ENCODE results near the gene CLDN2. TPM values are rescaled to one million over a fixed set of nuclear protein-coding genes. Genes with fewer than 3 reads are reported as not detected.

CLDN2 gene
- total RNA-seq, 2 donors from 2014 or later = not detected

DNA sequence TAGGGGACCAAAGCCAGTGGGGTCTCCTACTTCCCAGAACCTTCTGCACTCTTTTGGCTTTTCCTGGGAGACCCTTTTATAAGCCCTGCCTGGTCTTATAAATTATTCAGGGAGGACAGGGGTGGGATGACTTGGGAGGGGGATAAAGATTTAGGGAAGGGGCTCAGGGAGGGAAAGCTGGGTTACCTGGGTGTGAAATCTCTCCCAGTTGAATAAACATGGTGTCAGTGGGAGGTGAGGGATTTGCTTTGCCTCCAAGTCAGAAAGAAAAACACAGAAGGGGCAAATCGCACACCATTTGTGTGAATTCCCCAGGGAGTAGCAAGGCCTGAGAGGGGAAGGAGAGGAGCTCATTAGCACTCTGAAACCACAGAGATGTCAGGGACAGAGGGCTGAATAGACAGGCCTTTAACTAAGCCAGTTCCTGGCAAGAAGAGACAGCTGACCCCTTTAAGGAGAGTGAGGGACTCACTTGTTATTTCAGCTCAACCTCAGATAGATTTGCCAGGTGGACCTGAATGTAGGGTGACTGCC, 16.8 kb upstream of the CLDN2 start, which contains the start of gene RIPPLY1:
RIPPLY1 (minus strand) TSS at position 51 of the 534 bp plus-strand sequence. CDS start 54 bp downstream, outside the sequence.
- Histone ChIP-seq H3K4me3 (ENCODE audit: low read length) (no peak within 1 kb of the TSS), H3K9ac (ENCODE audit: extremely low read depth, low read length, poor library complexity, severe bottlenecking) (no peak within 1 kb of the TSS), H3K27me3 (ENCODE audit: control insufficient read depth, insufficient read depth, low read length, poor library complexity, severe bottlenecking) (peaks cover 7% of the 10 kb centered on the region), H3K4me1 (ENCODE audit: control insufficient read depth, insufficient read depth, low read length) (peaks cover 5% of the 10 kb centered on the region), H3K27ac (ENCODE audit: low read depth, low read length) (no peak within 1 kb of the TSS), H3K9me3 (ENCODE audit: control insufficient read depth, low read length) (no peaks in the 10 kb centered on the region), H3K36me3 (ENCODE audit: control insufficient read depth, insufficient read depth, low read length) (no peaks in the 10 kb centered on the region)
- no peak within 1 kb of the TSS for H3K4me3 Mint-ChIP-seq
- peaks cover 72% of the 10 kb centered on the region for H3K9me3 Mint-ChIP-seq
- TF ChIP-seq, protein P1, sequence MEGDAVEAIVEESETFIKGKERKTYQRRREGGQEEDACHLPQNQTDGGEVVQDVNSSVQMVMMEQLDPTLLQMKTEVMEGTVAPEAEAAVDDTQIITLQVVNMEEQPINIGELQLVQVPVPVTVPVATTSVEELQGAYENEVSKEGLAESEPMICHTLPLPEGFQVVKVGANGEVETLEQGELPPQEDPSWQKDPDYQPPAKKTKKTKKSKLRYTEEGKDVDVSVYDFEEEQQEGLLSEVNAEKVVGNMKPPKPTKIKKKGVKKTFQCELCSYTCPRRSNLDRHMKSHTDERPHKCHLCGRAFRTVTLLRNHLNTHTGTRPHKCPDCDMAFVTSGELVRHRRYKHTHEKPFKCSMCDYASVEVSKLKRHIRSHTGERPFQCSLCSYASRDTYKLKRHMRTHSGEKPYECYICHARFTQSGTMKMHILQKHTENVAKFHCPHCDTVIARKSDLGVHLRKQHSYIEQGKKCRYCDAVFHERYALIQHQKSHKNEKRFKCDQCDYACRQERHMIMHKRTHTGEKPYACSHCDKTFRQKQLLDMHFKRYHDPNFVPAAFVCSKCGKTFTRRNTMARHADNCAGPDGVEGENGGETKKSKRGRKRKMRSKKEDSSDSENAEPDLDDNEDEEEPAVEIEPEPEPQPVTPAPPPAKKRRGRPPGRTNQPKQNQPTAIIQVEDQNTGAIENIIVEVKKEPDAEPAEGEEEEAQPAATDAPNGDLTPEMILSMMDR (conservative IDR thresholded peaks at IDR 0.05) = no peak
- 25% methylated on average over 1 of the region's 1 CpG; no CpG with 5 or more reads in 1 of the 2 experiments for WGBS, 2 experiments (ENCODE audit: insufficient coverage in 1 of 2, insufficient read length in 1 of 2)
- no peak for DNase-seq
- H3K27me3 Mint-ChIP-seq (ENCODE audit: insufficient read depth) = peaks cover 49% of the 10 kb centered on the region
- peaks cover 15% of the 10 kb centered on the region for H3K4me1 Mint-ChIP-seq
- H3K36me3 Mint-ChIP-seq (ENCODE audit: low read depth) = no peaks in the 10 kb centered on the region
- H3K27ac Mint-ChIP-seq = no peak within 1 kb of the TSS

DNA sequence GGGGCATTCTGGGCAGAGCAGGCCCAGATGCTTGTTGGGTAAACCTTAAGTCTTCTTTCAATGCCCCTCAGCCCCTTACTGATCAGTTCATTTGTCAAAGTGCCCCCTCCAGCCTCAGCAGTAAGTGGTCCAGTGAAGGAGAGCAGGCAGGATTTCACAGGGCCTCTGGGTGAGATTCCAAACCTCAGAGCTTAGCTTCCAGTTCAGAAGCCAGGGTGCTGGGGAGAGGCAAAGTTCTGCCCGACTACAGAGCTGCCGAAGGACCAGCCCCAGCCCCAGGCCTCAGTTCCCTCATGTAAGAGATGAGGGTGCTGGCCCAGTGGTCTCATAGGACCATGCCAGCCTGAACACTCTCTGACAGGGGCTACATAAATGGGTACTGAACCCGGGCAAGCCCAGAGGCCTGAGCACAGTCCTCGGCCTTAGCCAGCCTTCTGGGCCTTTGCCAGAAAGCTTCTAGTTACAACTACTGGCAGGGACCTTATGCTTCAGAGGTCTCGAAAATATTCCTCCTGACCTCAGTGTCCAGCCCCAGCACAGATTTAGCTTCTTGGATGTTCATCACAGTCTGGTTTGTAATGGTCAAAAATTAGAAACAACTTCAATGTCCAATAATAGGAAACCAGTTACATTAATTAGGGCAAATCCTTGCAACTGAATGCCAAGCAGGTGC, 16.2 kb upstream of the CLDN2 start:
- Mint-ChIP-seq H3K36me3 (ENCODE audit: low read depth) (no peaks in the 10 kb centered on the region), H3K27ac (no peak overlapping the region), H3K27me3 (ENCODE audit: insufficient read depth) (peaks cover 49% of the 10 kb centered on the region), H3K9me3 (peaks cover 71% of the 10 kb centered on the region), H3K4me1 (peaks cover 13% of the 10 kb centered on the region), H3K4me3 (no peak overlapping the region)
- H3K27me3 ChIP-seq (ENCODE audit: control insufficient read depth, insufficient read depth, low read length, poor library complexity, severe bottlenecking) = peaks cover 7% of the 10 kb centered on the region
- H3K4me1 ChIP-seq (ENCODE audit: control insufficient read depth, insufficient read depth, low read length) = peaks cover 5% of the 10 kb centered on the region
- H3K27ac ChIP-seq (ENCODE audit: low read depth, low read length) = no peak overlapping the region
- DNase-seq = no peak
- H3K36me3 ChIP-seq (ENCODE audit: control insufficient read depth, insufficient read depth, low read length) = no peaks in the 10 kb centered on the region
- TF ChIP-seq, protein P1 (conservative IDR thresholded peaks at IDR 0.05) = no peak
- H3K9ac ChIP-seq (ENCODE audit: extremely low read depth, low read length, poor library complexity, severe bottlenecking) = no peak overlapping the region
- WGBS, 2 experiments (ENCODE audit: insufficient coverage in 1 of 2, insufficient read length in 1 of 2) = 86 to 90% methylated on average over 2 to 5 of the region's 5 CpGs
- H3K9me3 ChIP-seq (ENCODE audit: control insufficient read depth, low read length) = no peaks in the 10 kb centered on the region
- no peak overlapping the region for H3K4me3 ChIP-seq (ENCODE audit: low read length)

DNA sequence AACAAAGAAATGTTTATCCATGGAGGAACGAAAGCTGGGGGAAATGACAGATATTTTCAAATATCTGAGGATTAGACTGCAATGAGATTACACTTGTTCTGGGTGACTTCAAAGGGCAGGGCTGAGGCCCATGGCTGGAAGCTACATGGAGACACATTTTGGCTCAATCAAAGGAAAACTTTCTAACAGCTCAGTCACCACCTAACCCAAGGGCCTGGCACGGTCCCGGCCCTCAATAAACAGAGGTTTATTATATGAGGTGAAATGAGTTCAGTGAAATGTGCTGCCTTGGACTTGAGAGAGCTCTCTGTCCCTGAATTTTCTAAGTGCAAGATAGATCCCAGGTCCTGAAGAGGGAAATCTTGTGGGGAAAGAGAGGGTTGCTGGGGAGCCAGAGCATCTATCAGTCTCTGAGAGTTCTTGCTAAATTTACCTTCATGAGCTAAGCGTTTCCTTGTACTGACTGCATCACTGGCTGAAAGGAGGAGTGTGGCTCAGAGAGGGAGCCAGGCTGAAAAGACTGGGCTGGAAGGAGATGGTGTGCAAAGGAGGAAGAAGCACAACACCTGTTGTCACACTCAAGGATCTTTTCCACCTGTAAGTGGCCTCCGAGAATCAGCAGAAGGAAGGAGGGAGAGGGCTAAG, 15.0 kb upstream of the CLDN2 start:
- Mint-ChIP-seq H3K36me3 (ENCODE audit: low read depth) (no peaks in the 10 kb centered on the region), H3K4me3 (no peak overlapping the region), H3K4me1 (peaks cover 11% of the 10 kb centered on the region), H3K27me3 (ENCODE audit: insufficient read depth) (peaks cover 45% of the 10 kb centered on the region), H3K9me3 (peaks cover 64% of the 10 kb centered on the region), H3K27ac (no peak overlapping the region)
- no peak for DNase-seq
- 94% methylated on average over 2 of the region's 5 CpGs; no CpG with 5 or more reads in 1 of the 2 experiments for WGBS, 2 experiments (ENCODE audit: insufficient coverage in 1 of 2, insufficient read length in 1 of 2)
- no peak overlapping the region for H3K27ac ChIP-seq (ENCODE audit: low read depth, low read length)
- H3K4me3 ChIP-seq (ENCODE audit: low read length) = no peak overlapping the region
- peaks cover 7% of the 10 kb centered on the region for H3K27me3 ChIP-seq (ENCODE audit: control insufficient read depth, insufficient read depth, low read length, poor library complexity, severe bottlenecking)
- H3K4me1 ChIP-seq (ENCODE audit: control insufficient read depth, insufficient read depth, low read length) = peaks cover 5% of the 10 kb centered on the region
- no peaks in the 10 kb centered on the region for H3K36me3 ChIP-seq (ENCODE audit: control insufficient read depth, insufficient read depth, low read length)
- TF ChIP-seq, protein P1 (conservative IDR thresholded peaks at IDR 0.05) = no peak
- H3K9ac ChIP-seq (ENCODE audit: extremely low read depth, low read length, poor library complexity, severe bottlenecking) = no peak overlapping the region
- H3K9me3 ChIP-seq (ENCODE audit: control insufficient read depth, low read length) = no peaks in the 10 kb centered on the region
